Suprapubic skin (tissue), 4 donors: ENCODE results near the gene KIF20A. TPM values are rescaled to one million over a fixed set of nuclear protein-coding genes. Genes with fewer than 3 reads are reported as not detected.

Experiments used
- DNase-seq, 2 donors: peaks; one replicate each; pipeline ENCODE4 v3.0.0-alpha.2; 2019; ENCODE audit warnings: low spot score in 2 of 2
- H3K27ac ChIP-seq: fragments of 200-600 bp; sonication (generic); one replicate; pipeline ENCODE4 v1.5.1; 2019
- H3K27me3 ChIP-seq: fragments of 200-600 bp; sonication (generic); one replicate; pipeline ENCODE4 v1.5.1; 2019
- H3K36me3 ChIP-seq: fragments of 200-600 bp; sonication (generic); one replicate; pipeline ENCODE4 v1.5.1; 2019
- H3K4me1 ChIP-seq: fragments of 200-600 bp; sonication (generic); one replicate; pipeline ENCODE4 v1.5.1; 2019
- H3K4me3 ChIP-seq: fragments of 200-600 bp; sonication (generic); one replicate; pipeline ENCODE4 v1.5.1; 2019; ENCODE audit warnings: mild to moderate bottlenecking
- H3K9me3 ChIP-seq: fragments of 200-600 bp; sonication (generic); one replicate; pipeline ENCODE4 v1.5.1; 2019
- CTCF ChIP-seq, 2 donors: fragments of 200-600 bp in 1 of 2; fragments of 450-650 bp in 1 of 2; sonication (generic) in 1 of 2; IDR thresholded peaks; one replicate each; pipeline ENCODE4 v1.5.1; 2016 to 2019; ENCODE audit warnings: antibody characterized with exemption in 2 of 2, mild to moderate bottlenecking in 1 of 2, moderate library complexity in 1 of 2
- EP300 ChIP-seq: sonication (generic); formaldehyde crosslinking; IDR thresholded peaks from one replicate; pipeline ENCODE4 v1.6.1; 2017; ENCODE audit warnings: antibody characterized with exemption
- POLR2A ChIP-seq, 2 donors: fragments of 450-650 bp; IDR thresholded peaks; one replicate each; pipeline ENCODE4 v1.6.1; 2017; ENCODE audit warnings: antibody characterized with exemption in 2 of 2, mild to moderate bottlenecking in 2 of 2, moderate library complexity in 2 of 2
- POLR2AphosphoS5 ChIP-seq, 3 donors: sonication (generic); formaldehyde crosslinking; IDR thresholded peaks; one replicate each; pipeline ENCODE4 v1.6.1; 2017; ENCODE audit warnings: antibody characterized with exemption in 3 of 3
- WGBS: methylation state at CpG from one replicate; pipeline ENCODE4 v1.1.5; 2018; 5-methylcytosine and 5-hydroxymethylcytosine counted together
- total RNA-seq, 4 donors: library from RNA; depleted of rRNA; stranded (reverse); fragments of >200 nt; gene quantifications; one replicate each; pipeline ENCODE4 v1.1.0, GENCODE V29; 2016

Gene KIF20A
- total RNA-seq, 4 donors from 2014 or later = 2.1 to 7.7 (median 5.1) TPM

- TF ChIP-seq POLR2AphosphoS5 (IDR thresholded peaks at IDR 0.05) = no peak
- TF ChIP-seq CTCF (IDR thresholded peaks at IDR 0.05) = no peak
- no peak for TF ChIP-seq POLR2A (IDR thresholded peaks at IDR 0.05)
- no peak for TF ChIP-seq EP300
- 91% methylated on average over 2 of the region's 2 CpGs for WGBS
- Histone ChIP-seq H3K9me3 (no peaks in the 10 kb centered on the region), H3K4me3 (no peak overlapping the region), H3K36me3 (no peaks in the 10 kb centered on the region), H3K4me1 (peaks cover 7% of the 10 kb centered on the region), H3K27ac (no peak overlapping the region), H3K27me3 (peaks cover 15% of the 10 kb centered on the region)
- DNase-seq = no peak
Measured at GRCh38 chr5:138234651-138235050, 55.7 kb downstream of the KIF20A start.

Other genes with a start within 250 kb of the KIF20A start
- gene FAM13B, start 146.0 kb upstream of the KIF20A start, total RNA-seq = 10 to 100 TPM; 10.4 to 37.7 (median 20.2) TPM
- not detected for gene WNT8A, start 95.1 kb upstream of the KIF20A start, total RNA-seq
- 1 to 10 TPM in 2 of 4 donors, not detected in 2; 1.1 to 1.7 TPM for gene NME5, start 39.7 kb upstream of the KIF20A start, total RNA-seq
- 10 to 100 TPM; 27.4 to 53.8 (median 36.7) TPM for gene BRD8, start 482 bp upstream of the KIF20A start, total RNA-seq
- 10 to 100 TPM; 17.9 to 30.6 (median 22.2) TPM for gene CDC23, start 34.2 kb downstream of the KIF20A start, total RNA-seq
- 1 to 10 TPM in 2 of 4 donors, under 1 TPM in 1, not detected in 1; 0.85 to 2.0 (median 1.1) TPM for gene GFRA3, start 95.5 kb downstream of the KIF20A start, total RNA-seq
- 1 to 10 TPM in 3 of 4 donors, under 1 TPM in 1; 0.38 to 1.6 (median 1.3) TPM for gene CDC25C, start 152.7 kb downstream of the KIF20A start, total RNA-seq
- 10 to 100 TPM; 18.1 to 31.1 (median 22.4) TPM for gene FAM53C, start 159.2 kb downstream of the KIF20A start, total RNA-seq
- gene KDM3B, start 173.6 kb downstream of the KIF20A start, total RNA-seq = 100 to 1,000 TPM in 1 of 4 donors, 10 to 100 TPM in 3; 49.1 to 112 (median 65.1) TPM